ENCODE measurements around the gene TEX13B.
A peak's percentile ranks its signal among the peaks of the same experiment; 100 is the strongest.

The TEX13B gene

DNA sequence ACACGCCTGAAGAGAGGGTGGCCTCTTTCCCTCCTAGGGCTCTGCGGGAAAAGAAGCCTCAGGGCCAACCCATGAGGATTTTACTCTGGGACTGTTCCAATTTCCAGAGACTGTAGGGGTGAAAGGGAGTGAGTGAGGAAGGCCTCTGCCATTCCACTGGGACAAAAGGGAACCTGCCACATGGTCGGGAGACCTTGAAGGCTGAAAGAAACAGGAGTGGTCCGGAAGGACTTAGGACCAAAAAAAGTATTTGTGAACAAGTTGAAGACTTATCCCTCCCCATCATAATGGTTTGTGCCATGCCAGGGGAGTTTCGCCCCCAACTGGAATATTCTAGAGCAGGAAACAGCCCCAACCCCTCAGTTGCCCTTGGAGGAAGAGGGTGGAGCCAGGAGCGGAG, at the start of gene TEX13B:
Gene TEX13B, minus strand, starts transcription at position 15 of the 400 bp plus-strand sequence. CDS start 243 bp downstream, outside the sequence.
- DNase-seq (ENCODE audit: extremely low read depth, low read depth) = no peak
- TF ChIP-seq, protein P1, sequence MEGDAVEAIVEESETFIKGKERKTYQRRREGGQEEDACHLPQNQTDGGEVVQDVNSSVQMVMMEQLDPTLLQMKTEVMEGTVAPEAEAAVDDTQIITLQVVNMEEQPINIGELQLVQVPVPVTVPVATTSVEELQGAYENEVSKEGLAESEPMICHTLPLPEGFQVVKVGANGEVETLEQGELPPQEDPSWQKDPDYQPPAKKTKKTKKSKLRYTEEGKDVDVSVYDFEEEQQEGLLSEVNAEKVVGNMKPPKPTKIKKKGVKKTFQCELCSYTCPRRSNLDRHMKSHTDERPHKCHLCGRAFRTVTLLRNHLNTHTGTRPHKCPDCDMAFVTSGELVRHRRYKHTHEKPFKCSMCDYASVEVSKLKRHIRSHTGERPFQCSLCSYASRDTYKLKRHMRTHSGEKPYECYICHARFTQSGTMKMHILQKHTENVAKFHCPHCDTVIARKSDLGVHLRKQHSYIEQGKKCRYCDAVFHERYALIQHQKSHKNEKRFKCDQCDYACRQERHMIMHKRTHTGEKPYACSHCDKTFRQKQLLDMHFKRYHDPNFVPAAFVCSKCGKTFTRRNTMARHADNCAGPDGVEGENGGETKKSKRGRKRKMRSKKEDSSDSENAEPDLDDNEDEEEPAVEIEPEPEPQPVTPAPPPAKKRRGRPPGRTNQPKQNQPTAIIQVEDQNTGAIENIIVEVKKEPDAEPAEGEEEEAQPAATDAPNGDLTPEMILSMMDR (IDR thresholded peaks at IDR 0.05; ENCODE audit: low read depth, low read length) = no peak

- TF ChIP-seq, protein P1 (IDR thresholded peaks at IDR 0.05; ENCODE audit: low read depth, low read length) = no peak
- DNase-seq (ENCODE audit: extremely low read depth, low read depth) = no peak
Observed at GRCh38 chrX:108029928-108030711, 48.0 kb upstream of the TEX13B start.

DNA sequence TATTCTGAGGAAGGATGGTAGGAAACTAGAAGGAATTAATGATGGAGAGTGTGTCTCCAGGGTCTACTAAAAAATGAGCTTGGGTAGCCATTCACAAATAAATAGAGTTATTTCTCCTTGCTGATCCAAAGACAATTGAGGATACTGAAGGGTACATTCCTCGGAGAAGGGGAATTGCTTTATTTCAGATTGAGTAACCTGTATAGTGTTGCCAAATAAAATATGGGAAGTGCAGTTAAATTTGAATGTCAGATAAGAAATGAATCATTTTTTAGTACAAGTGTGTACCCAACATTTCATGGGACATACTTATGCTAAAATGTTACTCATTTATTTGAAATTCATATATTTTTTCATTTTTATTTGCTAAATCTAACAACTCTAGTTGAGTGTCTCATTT, 46.7 kb upstream of the TEX13B start:
- DNase-seq (ENCODE audit: extremely low read depth, low read depth) = no peak
- TF ChIP-seq, protein P1 (IDR thresholded peaks at IDR 0.05; ENCODE audit: low read depth, low read length) = no peak

DNA sequence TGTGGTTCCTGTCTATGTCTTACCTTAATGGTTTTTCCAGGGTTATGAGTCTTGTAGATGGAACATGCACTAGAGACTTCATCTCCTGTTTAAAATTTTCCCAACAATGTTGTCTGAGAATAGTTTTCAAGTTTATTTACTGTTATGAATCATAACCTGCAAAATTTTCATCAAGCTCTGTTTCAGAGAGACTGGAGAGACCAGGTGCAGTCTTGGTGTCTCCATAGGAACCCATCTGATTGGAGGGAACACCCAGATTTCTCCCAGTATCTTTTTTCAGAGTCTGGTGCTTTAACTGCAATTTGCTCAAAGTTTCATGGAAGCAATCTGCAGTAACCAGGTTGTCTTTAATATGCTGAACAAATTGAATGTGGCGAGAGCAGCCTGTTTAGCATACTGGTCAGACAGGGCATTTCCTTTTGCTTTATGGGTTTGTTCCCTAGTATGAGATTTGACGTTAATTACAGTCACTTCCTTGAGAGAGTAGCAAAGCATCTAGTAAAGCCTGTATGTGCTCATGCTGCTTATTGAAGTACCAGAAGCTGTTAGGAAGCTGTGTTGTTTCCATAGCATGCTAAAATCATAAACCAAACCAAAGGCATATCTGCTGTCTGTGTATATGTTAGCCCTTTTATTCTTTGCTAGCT, 43.9 kb upstream of the TEX13B start:
- TF ChIP-seq, protein P1 (IDR thresholded peaks at IDR 0.05; ENCODE audit: low read depth, low read length) = no peak
- no peak for DNase-seq (ENCODE audit: extremely low read depth, low read depth)

DNA sequence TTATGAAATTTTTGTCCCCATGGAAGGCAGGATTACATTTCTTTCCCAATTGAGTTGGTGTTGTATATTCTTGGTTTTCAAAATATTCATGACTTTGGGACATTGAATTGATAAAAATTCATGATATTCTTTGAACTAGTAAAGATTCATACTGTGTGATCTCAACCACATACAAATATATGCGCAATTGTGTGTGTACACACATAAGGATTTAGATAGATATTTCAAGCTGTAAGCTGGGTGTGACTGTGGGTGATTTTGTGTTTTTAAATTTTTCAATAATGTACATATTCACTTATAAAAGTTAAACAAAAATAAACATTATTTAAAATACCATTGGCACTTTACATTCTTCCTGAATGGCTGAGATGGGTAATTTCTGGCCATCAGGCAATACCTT, 43.2 kb upstream of the TEX13B start:
- no peak for DNase-seq (ENCODE audit: extremely low read depth, low read depth)
- TF ChIP-seq, protein P1 (IDR thresholded peaks at IDR 0.05; ENCODE audit: low read depth, low read length) = no peak

- DNase-seq (ENCODE audit: extremely low read depth, low read depth) = no peak
- TF ChIP-seq, protein P1 (IDR thresholded peaks at IDR 0.05; ENCODE audit: low read depth, low read length) = no peak
Observed at GRCh38 chrX:108022491-108023089, 40.4 kb upstream of the TEX13B start.

DNA sequence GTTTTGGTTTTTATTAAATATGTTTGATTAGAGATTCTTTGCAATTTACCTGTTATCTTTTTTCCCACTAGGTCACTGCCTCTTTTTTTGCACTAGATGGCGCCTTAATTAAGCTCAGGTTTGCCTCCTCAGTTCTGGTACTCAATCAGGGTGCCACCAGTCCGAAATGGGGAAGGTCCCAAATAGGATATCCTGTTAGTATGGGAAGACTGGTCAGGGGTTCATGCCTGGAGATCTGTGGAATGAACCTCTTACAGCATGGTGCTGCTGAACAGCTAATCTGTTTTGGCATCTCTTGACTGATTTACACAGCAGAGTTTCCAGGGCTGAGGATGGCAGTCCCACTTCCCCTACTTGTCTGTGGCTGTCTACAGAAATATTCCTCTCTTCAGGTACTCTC, 38.5 kb upstream of the TEX13B start:
- DNase-seq (ENCODE audit: extremely low read depth, low read depth) = no peak

More for the DNA sequence above, 38.5 kb upstream of the TEX13B start:
- TF ChIP-seq, protein P1 (IDR thresholded peaks at IDR 0.05; ENCODE audit: low read depth, low read length) = peak; percentile 46
